Measurements from ENCODE around the gene CAPN1. TPM values are rescaled to one million over a fixed set of nuclear protein-coding genes. Genes with fewer than 3 reads are reported as not detected.
"Not testable (repeated sequence)": the region's sequence is repeated elsewhere in the genome, so short reads cannot be mapped to it uniquely, and the experiment has no call there.

CAPN1 gene
- total and polyA plus RNA-seq, 9 of the 15 experiments (the other 6 are each of a cell fraction or from before 2014, with no cell fraction given): 3.5 to 199 (median 61.6) TPM

DNA sequence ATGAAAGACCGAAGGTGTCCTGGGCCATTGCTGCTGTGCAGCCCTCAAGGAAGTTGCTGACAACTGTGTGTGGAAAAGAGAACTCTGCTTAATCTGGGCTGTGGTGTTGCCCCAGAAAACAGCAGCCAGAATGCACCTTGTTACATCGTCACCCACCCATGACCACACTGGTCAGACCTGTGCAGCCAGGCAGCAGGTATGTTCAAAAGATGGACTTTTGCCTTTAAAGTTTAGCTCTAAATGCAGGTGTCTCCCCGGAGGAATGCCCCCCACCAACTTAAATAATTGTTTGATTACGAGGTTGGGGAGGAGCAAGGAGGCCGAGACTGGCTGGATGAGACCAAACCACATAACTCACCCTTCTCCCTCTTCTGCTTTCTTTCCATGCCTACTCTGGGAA lies 64.8 kb downstream of the CAPN1 start (continued):
- TF ChIP-seq, protein P1, sequence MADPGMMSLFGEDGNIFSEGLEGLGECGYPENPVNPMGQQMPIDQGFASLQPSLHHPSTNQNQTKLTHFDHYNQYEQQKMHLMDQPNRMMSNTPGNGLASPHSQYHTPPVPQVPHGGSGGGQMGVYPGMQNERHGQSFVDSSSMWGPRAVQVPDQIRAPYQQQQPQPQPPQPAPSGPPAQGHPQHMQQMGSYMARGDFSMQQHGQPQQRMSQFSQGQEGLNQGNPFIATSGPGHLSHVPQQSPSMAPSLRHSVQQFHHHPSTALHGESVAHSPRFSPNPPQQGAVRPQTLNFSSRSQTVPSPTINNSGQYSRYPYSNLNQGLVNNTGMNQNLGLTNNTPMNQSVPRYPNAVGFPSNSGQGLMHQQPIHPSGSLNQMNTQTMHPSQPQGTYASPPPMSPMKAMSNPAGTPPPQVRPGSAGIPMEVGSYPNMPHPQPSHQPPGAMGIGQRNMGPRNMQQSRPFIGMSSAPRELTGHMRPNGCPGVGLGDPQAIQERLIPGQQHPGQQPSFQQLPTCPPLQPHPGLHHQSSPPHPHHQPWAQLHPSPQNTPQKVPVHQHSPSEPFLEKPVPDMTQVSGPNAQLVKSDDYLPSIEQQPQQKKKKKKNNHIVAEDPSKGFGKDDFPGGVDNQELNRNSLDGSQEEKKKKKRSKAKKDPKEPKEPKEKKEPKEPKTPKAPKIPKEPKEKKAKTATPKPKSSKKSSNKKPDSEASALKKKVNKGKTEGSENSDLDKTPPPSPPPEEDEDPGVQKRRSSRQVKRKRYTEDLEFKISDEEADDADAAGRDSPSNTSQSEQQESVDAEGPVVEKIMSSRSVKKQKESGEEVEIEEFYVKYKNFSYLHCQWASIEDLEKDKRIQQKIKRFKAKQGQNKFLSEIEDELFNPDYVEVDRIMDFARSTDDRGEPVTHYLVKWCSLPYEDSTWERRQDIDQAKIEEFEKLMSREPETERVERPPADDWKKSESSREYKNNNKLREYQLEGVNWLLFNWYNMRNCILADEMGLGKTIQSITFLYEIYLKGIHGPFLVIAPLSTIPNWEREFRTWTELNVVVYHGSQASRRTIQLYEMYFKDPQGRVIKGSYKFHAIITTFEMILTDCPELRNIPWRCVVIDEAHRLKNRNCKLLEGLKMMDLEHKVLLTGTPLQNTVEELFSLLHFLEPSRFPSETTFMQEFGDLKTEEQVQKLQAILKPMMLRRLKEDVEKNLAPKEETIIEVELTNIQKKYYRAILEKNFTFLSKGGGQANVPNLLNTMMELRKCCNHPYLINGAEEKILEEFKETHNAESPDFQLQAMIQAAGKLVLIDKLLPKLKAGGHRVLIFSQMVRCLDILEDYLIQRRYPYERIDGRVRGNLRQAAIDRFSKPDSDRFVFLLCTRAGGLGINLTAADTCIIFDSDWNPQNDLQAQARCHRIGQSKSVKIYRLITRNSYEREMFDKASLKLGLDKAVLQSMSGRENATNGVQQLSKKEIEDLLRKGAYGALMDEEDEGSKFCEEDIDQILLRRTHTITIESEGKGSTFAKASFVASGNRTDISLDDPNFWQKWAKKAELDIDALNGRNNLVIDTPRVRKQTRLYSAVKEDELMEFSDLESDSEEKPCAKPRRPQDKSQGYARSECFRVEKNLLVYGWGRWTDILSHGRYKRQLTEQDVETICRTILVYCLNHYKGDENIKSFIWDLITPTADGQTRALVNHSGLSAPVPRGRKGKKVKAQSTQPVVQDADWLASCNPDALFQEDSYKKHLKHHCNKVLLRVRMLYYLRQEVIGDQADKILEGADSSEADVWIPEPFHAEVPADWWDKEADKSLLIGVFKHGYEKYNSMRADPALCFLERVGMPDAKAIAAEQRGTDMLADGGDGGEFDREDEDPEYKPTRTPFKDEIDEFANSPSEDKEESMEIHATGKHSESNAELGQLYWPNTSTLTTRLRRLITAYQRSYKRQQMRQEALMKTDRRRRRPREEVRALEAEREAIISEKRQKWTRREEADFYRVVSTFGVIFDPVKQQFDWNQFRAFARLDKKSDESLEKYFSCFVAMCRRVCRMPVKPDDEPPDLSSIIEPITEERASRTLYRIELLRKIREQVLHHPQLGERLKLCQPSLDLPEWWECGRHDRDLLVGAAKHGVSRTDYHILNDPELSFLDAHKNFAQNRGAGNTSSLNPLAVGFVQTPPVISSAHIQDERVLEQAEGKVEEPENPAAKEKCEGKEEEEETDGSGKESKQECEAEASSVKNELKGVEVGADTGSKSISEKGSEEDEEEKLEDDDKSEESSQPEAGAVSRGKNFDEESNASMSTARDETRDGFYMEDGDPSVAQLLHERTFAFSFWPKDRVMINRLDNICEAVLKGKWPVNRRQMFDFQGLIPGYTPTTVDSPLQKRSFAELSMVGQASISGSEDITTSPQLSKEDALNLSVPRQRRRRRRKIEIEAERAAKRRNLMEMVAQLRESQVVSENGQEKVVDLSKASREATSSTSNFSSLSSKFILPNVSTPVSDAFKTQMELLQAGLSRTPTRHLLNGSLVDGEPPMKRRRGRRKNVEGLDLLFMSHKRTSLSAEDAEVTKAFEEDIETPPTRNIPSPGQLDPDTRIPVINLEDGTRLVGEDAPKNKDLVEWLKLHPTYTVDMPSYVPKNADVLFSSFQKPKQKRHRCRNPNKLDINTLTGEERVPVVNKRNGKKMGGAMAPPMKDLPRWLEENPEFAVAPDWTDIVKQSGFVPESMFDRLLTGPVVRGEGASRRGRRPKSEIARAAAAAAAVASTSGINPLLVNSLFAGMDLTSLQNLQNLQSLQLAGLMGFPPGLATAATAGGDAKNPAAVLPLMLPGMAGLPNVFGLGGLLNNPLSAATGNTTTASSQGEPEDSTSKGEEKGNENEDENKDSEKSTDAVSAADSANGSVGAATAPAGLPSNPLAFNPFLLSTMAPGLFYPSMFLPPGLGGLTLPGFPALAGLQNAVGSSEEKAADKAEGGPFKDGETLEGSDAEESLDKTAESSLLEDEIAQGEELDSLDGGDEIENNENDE (IDR thresholded peaks at IDR 0.05; ENCODE audit: low read depth, low read length): no peak
- TF ChIP-seq SP2 (IDR thresholded peaks at IDR 0.05; ENCODE audit: extremely low read depth, low read depth, low read length, poor library complexity, severe bottlenecking) (no peak), CAMTA2 (CRISPR knock-in tag; conservative IDR thresholded peaks at IDR 0.05) (no peak), ERF (CRISPR knock-in tag; IDR thresholded peaks at IDR 0.05) (no peak), HLTF (IDR thresholded peaks at IDR 0.05) (no peak), SMARCB1 (IDR thresholded peaks at IDR 0.05; ENCODE audit: insufficient read length, low read depth) (no peak), ZC3H4 (CRISPR knock-in tag; IDR thresholded peaks at IDR 0.05; ENCODE audit: borderline replicate concordance) (no peak)

DNA sequence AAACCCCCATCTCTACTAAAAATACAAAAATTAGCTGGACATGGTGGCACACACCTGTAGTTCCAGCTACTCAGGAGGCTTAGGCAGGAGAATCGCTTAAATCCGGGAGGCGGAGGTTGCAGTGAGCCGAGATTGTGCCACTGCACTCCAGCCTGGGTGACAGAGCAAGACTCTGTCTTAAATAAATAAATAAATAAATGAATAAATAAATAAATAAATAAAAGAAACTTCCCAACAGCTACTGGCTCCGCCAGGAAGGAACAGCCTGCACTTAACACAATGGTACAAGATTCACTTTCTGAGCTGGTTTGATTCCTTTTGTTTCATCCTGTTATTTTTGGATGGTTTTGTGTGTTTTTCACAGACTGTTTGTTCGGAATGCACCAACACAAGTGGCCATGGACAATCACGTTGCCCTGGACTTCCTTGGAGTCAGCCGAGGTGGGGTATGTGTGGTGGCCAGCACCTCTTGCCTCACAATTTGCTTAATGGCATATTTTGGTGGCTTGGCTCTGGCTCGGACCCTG lies 66.5 kb downstream of the CAPN1 start:
- H3K9ac ChIP-seq (ENCODE audit: insufficient read depth in 1 of 2, low read depth in 2 of 2, low read length in 2 of 2); H3K4me3 ChIP-seq; H3K79me2 ChIP-seq (ENCODE audit: control insufficient read depth, insufficient read depth, low read length); H2AFZ ChIP-seq (ENCODE audit: low read depth, low read length); H3K9me1 ChIP-seq (ENCODE audit: control insufficient read depth, insufficient read depth, low read length); CTCF ChIA-PET (ENCODE audit: low intra/inter-chr PET ratio); in situ Hi-C loops (cut with MboI); ATAC-seq; BruUV-seq (replicated peaks); H3K4me1 ChIP-seq (replicated peaks in 1 of 2; ENCODE audit: control insufficient read depth in 2 of 2, insufficient read depth in 2 of 2, low read length in 2 of 2); H3K27me3 ChIP-seq (ENCODE audit: control insufficient read depth in 2 of 2, insufficient read depth in 2 of 2, low read length in 2 of 2); FAIRE-seq; H3K27ac ChIP-seq (ENCODE audit: extremely low read depth, low read depth, low read length); H3K36me3 ChIP-seq (ENCODE audit: control insufficient read depth, insufficient read depth, low read length); DNase-seq (ENCODE audit: extremely low read depth in 1 of 4, low spot score in 3 of 4); H4K20me1 ChIP-seq (replicated peaks; ENCODE audit: control insufficient read depth, insufficient read depth, low read length); intact Hi-C loops (cut with micrococcal nuclease); H3K4me2 ChIP-seq (ENCODE audit: insufficient read depth, low read length); H3K9me3 ChIP-seq (replicated peaks; ENCODE audit: control insufficient read depth, insufficient read depth, low read depth, low read length): not testable (repeated sequence)
- 59% methylated on average over 9 of the region's 9 CpGs for WGBS (ENCODE audit: insufficient coverage, low coverage, missing lambda C conversion rate)
- POLR2A ChIA-PET: interaction anchor here (0.8 to 2.6 kb wide), 4 partner anchors 12 to 50 kb away, joined by 3 to 9 read pairs (median 5); partner anchors contain the start of gene POLA2

Data from K562 (cell line).